ENCODE data around the gene HDGFL3. TPM values are rescaled to one million over a fixed set of nuclear protein-coding genes. Genes with fewer than 3 reads are reported as not detected.

HDGFL3 gene
- total and polyA plus RNA-seq, 8 donors, result 29.0 to 112 (median 100) TPM

- Histone ChIP-seq H3K4me3 (no peak overlapping the region), H3K9me3 (peaks cover 0 to 21% of the 10 kb centered on the region in 2 donors), H3K4me1 (no peaks in the 10 kb centered on the region), H3K36me3 (no peaks in the 10 kb centered on the region), H3K27me3 (no peaks in the 10 kb centered on the region), H3K27ac (no peak overlapping the region)
- intact Hi-C loops (cut with DNase I), result no loop called here
- ATAC-seq (no peak), DNase-seq (no peak)
- TF ChIP-seq CTCF (IDR thresholded peaks at IDR 0.05), result no peak
Measured at GRCh38 chr15:83164111-83164770, 43.4 kb downstream of the HDGFL3 start.

- Histone ChIP-seq H3K9me3 (peaks cover 0 to 21% of the 10 kb centered on the region in 2 donors), H3K36me3 (no peaks in the 10 kb centered on the region), H3K4me3 (no peak overlapping the region), H3K4me1 (no peaks in the 10 kb centered on the region), H3K27ac (no peak overlapping the region), H3K27me3 (no peaks in the 10 kb centered on the region)
- no peak for ATAC-seq
- DNase-seq, result no peak
- intact Hi-C loops (cut with DNase I), result no loop called here
- TF ChIP-seq CTCF (IDR thresholded peaks at IDR 0.05), result no peak
Measured at GRCh38 chr15:83163032-83163431, 44.6 kb downstream of the HDGFL3 start.

- intact Hi-C loops (cut with DNase I), result no loop called here
- Histone ChIP-seq H3K27ac (no peak overlapping the region), H3K27me3 (no peaks in the 10 kb centered on the region), H3K4me1 (no peaks in the 10 kb centered on the region), H3K9me3 (peaks cover 0 to 4% of the 10 kb centered on the region in 2 donors), H3K36me3 (peaks cover 0 to 15% of the 10 kb centered on the region in 2 donors), H3K4me3 (no peak overlapping the region)
- ATAC-seq (no peak), DNase-seq (no peak)
- no peak for TF ChIP-seq CTCF (IDR thresholded peaks at IDR 0.05)
Measured at GRCh38 chr15:83160741-83161140, 46.9 kb downstream of the HDGFL3 start.

- Histone ChIP-seq H3K27ac (no peak overlapping the region), H3K9me3 (no peaks in the 10 kb centered on the region), H3K4me1 (no peaks in the 10 kb centered on the region), H3K27me3 (no peaks in the 10 kb centered on the region), H3K4me3 (no peak overlapping the region), H3K36me3 (peaks cover 0 to 15% of the 10 kb centered on the region in 2 donors)
- intact Hi-C loops (cut with DNase I), result no loop called here
- DNase-seq, result no peak
- ATAC-seq, result no peak
- TF ChIP-seq CTCF (IDR thresholded peaks at IDR 0.05), result no peak
Measured at GRCh38 chr15:83158393-83158792, 49.2 kb downstream of the HDGFL3 start.

GRCh38 chr15:83155942-83156341 is 51.7 kb downstream of the HDGFL3 start:
- intact Hi-C loops (cut with DNase I), result no loop called here
- H3K4me3 ChIP-seq, result no peak overlapping the region
- no peak for TF ChIP-seq CTCF (IDR thresholded peaks at IDR 0.05)
- ATAC-seq (no peak), DNase-seq (no peak)
- H3K27ac ChIP-seq, result no peak overlapping the region
- H3K36me3 ChIP-seq, result peaks cover 0 to 18% of the 10 kb centered on the region in 2 donors
- H3K27me3 ChIP-seq, result no peaks in the 10 kb centered on the region
- H3K9me3 ChIP-seq, result no peaks in the 10 kb centered on the region
- no peaks in the 10 kb centered on the region for H3K4me1 ChIP-seq
